Measurements from ENCODE around the gene DEPDC5.

The DEPDC5 gene

DNA sequence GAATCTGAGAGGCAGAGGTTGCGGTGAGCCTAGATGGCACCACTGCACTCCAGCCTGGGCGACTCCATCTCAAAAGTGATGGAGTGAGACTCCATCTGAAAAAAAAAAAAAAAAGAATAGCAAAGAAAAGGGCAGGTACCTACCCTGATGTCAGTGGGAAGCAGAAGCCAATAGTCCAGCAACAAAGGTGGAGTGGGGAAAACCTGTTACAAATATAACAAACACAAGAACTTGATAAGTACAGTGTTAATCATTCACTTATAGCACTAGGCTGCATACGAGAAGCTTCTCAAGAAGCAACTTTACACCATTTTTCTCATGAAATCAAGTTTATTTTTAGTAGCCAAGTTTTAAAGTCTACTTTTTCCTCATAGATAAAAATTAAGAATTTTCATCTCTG is 128.0 kb downstream of the DEPDC5 start:
- H3K27me3 ChIP-seq (ENCODE audit: insufficient read depth, low read length, poor library complexity): no peaks in the 10 kb centered on the region
- H3K79me2 ChIP-seq (ENCODE audit: insufficient read depth, low read length): no peaks in the 10 kb centered on the region
- ATAC-seq (ENCODE audit: insufficient read depth, low read depth) (no peak), DNase-seq (no peak)
- no peaks in the 10 kb centered on the region for H3K9me3 ChIP-seq (ENCODE audit: insufficient read depth, low read length, severe bottlenecking)
- H3K4me2 ChIP-seq (ENCODE audit: insufficient read depth, low read length): no peak overlapping the region
- no peak for TF ChIP-seq CTCF (IDR thresholded peaks at IDR 0.05; ENCODE audit: borderline replicate concordance, extremely low read depth, low read length, poor library complexity, severe bottlenecking)
- no peak for TF ChIP-seq EZH2 (IDR thresholded peaks at IDR 0.05; ENCODE audit: borderline replicate concordance, low read depth, low read length, severe bottlenecking)
- H3K36me3 ChIP-seq (ENCODE audit: insufficient read depth, low read length): peaks cover 16% of the 10 kb centered on the region
- H3K4me1 ChIP-seq (ENCODE audit: insufficient read depth, low read length): no peaks in the 10 kb centered on the region
- no peaks in the 10 kb centered on the region for H4K20me1 ChIP-seq (ENCODE audit: insufficient read depth, low read length)
- H2AFZ ChIP-seq (ENCODE audit: low read depth, low read length): no peak overlapping the region
- no peak overlapping the region for H3K27ac ChIP-seq (ENCODE audit: low read length)
- H3K9ac ChIP-seq (ENCODE audit: low read depth, low read length): no peak overlapping the region
- no peak overlapping the region for H3K4me3 ChIP-seq (ENCODE audit: low read depth in 1 of 2, low read length in 2 of 2)

DNA sequence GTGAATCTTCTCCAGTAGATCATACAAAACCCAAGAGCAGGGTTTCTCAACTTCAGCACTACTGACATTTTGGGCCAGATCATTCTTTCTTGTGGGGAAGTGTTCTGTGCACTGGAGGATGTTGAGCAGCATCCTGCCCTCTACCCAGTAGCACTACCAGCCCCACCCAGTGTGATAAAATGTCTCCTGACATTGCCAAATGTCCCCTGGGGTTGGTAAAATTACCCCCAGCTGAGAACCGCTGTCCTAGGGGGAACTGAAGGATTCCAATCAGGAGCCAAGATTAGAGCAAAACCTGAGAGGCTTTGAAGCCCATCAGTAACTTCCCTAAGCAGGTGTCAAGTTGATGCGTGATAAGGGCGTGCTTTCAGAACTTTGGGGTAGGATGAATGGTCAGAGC is 129.2 kb downstream of the DEPDC5 start:
- H3K79me2 ChIP-seq (ENCODE audit: insufficient read depth, low read length): no peaks in the 10 kb centered on the region
- DNase-seq (no peak), ATAC-seq (ENCODE audit: insufficient read depth, low read depth) (no peak)
- no peaks in the 10 kb centered on the region for H4K20me1 ChIP-seq (ENCODE audit: insufficient read depth, low read length)
- no peak overlapping the region for H3K4me3 ChIP-seq (ENCODE audit: low read depth in 1 of 2, low read length in 2 of 2)
- no peaks in the 10 kb centered on the region for H3K27me3 ChIP-seq (ENCODE audit: insufficient read depth, low read length, poor library complexity)
- no peak overlapping the region for H3K27ac ChIP-seq (ENCODE audit: low read length)
- H3K4me2 ChIP-seq (ENCODE audit: insufficient read depth, low read length): no peak overlapping the region
- H2AFZ ChIP-seq (ENCODE audit: low read depth, low read length): no peak overlapping the region
- peaks cover 16% of the 10 kb centered on the region for H3K36me3 ChIP-seq (ENCODE audit: insufficient read depth, low read length)
- no peak for TF ChIP-seq EZH2 (IDR thresholded peaks at IDR 0.05; ENCODE audit: borderline replicate concordance, low read depth, low read length, severe bottlenecking)
- TF ChIP-seq CTCF (IDR thresholded peaks at IDR 0.05; ENCODE audit: borderline replicate concordance, extremely low read depth, low read length, poor library complexity, severe bottlenecking): no peak
- no peak overlapping the region for H3K9ac ChIP-seq (ENCODE audit: low read depth, low read length)
- no peaks in the 10 kb centered on the region for H3K9me3 ChIP-seq (ENCODE audit: insufficient read depth, low read length, severe bottlenecking)
- no peaks in the 10 kb centered on the region for H3K4me1 ChIP-seq (ENCODE audit: insufficient read depth, low read length)

- peaks cover 22% of the 10 kb centered on the region for H3K36me3 ChIP-seq (ENCODE audit: insufficient read depth, low read length)
- no peak for ATAC-seq (ENCODE audit: insufficient read depth, low read depth)
- TF ChIP-seq CTCF (IDR thresholded peaks at IDR 0.05; ENCODE audit: borderline replicate concordance, extremely low read depth, low read length, poor library complexity, severe bottlenecking) (no peak), EZH2 (IDR thresholded peaks at IDR 0.05; ENCODE audit: borderline replicate concordance, low read depth, low read length, severe bottlenecking) (no peak)
Observed at GRCh38 chr22:31883989-31884388, 130.2 kb downstream of the DEPDC5 start.

More at GRCh38 chr22:31883989-31884388, 130.2 kb downstream of the DEPDC5 start:
- H4K20me1 ChIP-seq (ENCODE audit: insufficient read depth, low read length): no peaks in the 10 kb centered on the region
- no peak overlapping the region for H3K9ac ChIP-seq (ENCODE audit: low read depth, low read length)
- no peaks in the 10 kb centered on the region for H3K9me3 ChIP-seq (ENCODE audit: insufficient read depth, low read length, severe bottlenecking)
- H2AFZ ChIP-seq (ENCODE audit: low read depth, low read length): no peak overlapping the region
- H3K79me2 ChIP-seq (ENCODE audit: insufficient read depth, low read length): no peaks in the 10 kb centered on the region
- DNase-seq: no peak
- H3K4me1 ChIP-seq (ENCODE audit: insufficient read depth, low read length): no peaks in the 10 kb centered on the region
- H3K4me2 ChIP-seq (ENCODE audit: insufficient read depth, low read length): no peak overlapping the region
- no peak overlapping the region for H3K27ac ChIP-seq (ENCODE audit: low read length)
- no peak overlapping the region for H3K4me3 ChIP-seq (ENCODE audit: low read depth in 1 of 2, low read length in 2 of 2)
- H3K27me3 ChIP-seq (ENCODE audit: insufficient read depth, low read length, poor library complexity): no peaks in the 10 kb centered on the region

Measured in DND-41 (cell line).